ENCODE results near the gene KPNA6.

Gene KPNA6

DNA sequence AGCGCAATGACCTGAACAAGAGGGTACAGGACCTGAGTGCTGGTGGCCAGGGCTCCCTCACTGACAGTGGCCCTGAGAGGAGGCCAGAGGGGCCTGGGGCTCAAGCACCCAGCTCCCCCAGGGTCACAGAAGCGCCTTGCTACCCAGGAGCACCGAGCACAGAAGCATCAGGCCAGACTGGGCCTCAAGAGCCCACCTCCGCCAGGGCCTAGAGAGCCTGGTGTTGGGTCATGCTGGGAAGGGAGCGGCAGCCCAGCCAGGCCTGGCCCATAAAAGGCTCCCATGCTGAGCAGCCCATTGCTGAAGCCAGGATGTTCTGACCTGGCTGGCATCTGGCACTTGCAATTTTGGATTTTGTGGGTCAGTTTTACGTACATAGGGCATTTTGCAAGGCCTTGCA is 87.1 kb downstream of the KPNA6 start:
- no peak for DNase-seq

DNA sequence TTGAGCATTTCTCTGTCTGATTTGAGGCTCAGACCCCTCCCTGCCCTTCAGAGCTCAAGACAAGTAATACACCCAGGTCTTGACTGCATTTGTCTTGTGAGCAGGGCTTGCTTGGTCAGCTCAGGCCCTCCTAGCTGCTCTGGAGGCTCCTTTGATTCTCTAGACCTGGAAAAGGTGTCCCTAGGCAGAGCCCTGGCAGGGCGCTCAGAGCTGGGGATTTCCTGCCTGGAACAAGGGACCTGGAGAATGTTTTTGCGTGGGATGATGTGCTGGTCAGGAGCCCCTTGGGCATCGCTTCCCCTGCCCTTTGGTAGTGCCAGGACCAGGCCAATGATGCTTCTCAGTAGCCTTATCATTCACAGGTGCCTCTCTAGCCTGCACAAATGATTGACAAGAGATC is 87.7 kb downstream of the KPNA6 start:
- DNase-seq: no peak

GRCh38 chr1:32195972-32196823 is 88.3 kb downstream of the KPNA6 start:
- no peak for DNase-seq

- DNase-seq: no peak
Observed at GRCh38 chr1:32197074-32197473, 89.2 kb downstream of the KPNA6 start.

DNA sequence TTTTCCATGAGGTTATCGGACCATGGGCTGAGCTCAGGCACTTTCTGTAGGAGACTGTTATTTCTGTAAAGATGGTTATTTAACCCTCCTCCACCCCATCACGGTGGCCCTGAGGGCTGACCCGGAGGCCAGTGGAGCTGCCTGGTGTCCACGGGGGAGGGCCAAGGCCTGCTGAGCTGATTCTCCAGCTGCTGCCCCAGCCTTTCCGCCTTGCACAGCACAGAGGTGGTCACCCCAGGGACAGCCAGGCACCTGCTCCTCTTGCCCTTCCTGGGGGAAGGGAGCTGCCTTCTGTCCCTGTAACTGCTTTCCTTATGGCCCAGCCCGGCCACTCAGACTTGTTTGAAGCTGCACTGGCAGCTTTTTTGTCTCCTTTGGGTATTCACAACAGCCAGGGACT is 90.0 kb downstream of the KPNA6 start:
- DNase-seq: no peak

DNA sequence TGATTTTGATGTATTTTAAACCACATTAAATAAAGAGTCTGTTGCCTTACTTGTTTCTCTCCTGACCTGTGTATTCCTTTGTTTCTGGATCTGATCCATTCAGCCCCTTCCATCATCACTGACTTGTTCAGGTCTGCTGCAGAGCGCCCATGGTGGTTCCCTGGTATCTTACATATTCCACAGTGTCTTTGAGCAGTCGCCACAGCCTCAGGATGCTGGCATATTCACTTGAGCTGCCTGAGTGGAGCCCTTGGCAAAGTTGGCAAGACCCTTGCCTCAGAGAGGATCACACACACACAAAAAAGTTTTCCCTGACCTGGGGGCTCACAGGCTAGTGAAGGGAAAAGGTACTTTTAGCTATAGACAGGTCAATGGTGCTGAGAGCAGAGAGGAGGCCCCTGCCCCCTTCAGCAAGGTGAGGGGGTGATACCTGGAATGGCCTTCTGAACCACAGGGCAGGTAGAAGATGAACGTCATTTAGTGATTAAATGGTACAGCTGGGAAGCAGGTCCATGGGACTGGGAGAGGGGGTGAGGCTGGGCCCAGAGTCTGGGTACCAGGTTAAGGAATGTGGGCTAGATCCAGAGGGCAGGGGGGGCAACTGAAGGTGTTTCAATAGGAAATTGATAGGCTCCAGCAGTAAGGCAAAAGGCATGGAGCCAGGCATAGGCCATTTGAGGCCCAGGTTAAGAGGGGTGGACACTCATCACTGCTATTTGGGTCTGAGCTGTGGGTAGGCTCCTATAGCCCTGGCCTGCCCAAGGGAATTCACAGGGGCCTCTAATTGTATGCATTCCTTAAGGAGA is 90.6 kb downstream of the KPNA6 start:
- no peak for DNase-seq

DNA sequence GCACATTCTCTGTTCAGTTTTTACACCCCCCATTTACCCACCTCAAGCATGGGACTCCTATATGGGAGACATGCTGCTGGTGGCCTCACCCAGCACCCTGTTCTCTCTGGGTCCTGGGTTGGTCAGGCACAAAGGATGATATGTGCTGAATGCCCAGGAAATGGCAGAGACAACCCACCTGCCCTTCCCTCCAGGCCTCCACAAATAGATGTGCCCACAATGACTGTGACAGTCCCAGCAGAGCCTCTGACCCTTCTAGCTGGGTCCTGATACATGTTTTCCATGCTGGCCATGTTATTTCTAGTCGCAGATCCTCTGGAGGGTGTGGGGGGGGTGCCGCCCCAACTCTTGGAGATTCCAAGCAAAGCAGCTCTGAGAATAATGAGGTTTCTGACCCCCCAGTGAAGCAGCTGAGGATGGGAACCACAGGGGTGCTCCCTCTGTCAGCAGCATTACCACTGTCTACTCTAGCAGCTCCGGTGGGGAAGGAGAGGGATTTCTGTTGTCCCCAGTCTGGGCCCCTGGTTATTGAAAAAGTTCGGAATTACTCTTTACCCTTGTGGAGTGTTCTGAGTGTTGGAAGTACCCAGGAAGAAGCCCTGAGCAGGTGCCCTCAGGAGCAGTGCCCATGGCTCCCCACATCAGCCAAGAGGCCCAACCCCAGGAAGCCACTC is 91.3 kb downstream of the KPNA6 start:
- DNase-seq: no peak

DNA sequence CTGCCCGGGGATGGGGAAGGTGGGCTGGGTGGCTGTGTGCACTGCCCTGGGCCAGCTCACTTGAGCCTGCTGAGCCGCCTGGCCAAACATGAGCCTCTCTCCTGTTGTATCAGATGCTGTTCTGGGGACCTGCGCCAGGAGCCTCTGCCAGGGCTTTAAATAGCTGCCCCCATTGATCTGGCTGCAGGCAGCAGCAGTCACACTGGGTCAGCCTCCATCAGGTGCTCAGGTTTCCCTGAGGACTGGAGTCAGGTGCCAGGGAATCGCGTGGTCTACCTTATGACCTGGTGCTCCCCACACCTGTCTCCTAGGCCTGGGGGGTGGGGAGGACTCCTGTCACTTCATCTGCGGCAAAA is 91.8 kb downstream of the KPNA6 start:
- no peak for DNase-seq

GRCh38 chr1:32200226-32201010 is 92.6 kb downstream of the KPNA6 start, which contains the start of gene CCDC28B:
Gene CCDC28B, plus strand, starts transcription at chr1:32200595. Its CDS starts 1,341 bp downstream, at chr1:32201936.
- DNase-seq: peak; percentile 36 to 39

DNA sequence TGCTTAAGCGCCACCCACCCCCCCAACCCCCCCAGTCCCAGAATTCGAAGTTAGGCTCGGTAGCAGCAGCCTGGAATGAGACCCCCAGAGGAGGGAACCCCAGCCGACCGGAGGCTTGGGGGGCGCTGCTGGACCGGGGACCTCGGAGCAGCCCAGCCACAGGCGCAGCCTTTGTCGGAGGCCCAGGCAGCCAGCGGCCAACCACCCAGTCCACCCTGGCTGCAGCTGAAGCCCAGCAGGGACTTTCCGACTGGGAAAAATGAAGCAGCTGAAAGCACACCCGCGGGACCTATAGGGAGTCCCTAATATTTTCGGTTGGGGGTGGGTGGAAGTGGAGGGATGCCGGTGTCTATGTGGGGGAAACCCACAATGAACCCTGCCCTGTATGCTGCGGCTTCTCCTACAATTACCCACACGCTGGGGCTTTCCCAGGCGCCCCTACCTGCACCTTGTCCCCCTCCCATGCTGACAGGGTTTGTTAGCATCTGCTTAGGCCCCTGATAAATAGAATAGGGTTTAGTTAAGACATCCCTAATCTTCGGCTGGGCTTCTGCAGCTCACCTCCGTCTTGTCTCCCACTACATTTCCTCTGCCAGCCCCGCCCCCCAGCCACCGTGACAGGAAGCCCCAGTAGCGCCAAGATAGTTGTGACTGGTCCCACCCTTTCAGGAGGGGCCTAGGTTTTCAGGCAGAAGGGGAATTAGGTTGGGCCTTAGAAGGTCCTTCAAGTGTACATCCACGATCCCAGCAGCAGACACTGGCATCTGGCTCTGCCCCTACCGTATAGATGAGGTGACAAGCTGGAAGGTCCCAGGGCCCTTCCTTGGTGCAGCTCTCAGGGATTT is 93.4 kb downstream of the KPNA6 start:
- DNase-seq: peak; percentile 59 to 67

GRCh38 chr1:32204943-32205361 is 97.1 kb downstream of the KPNA6 start:
- no peak for DNase-seq

DNA sequence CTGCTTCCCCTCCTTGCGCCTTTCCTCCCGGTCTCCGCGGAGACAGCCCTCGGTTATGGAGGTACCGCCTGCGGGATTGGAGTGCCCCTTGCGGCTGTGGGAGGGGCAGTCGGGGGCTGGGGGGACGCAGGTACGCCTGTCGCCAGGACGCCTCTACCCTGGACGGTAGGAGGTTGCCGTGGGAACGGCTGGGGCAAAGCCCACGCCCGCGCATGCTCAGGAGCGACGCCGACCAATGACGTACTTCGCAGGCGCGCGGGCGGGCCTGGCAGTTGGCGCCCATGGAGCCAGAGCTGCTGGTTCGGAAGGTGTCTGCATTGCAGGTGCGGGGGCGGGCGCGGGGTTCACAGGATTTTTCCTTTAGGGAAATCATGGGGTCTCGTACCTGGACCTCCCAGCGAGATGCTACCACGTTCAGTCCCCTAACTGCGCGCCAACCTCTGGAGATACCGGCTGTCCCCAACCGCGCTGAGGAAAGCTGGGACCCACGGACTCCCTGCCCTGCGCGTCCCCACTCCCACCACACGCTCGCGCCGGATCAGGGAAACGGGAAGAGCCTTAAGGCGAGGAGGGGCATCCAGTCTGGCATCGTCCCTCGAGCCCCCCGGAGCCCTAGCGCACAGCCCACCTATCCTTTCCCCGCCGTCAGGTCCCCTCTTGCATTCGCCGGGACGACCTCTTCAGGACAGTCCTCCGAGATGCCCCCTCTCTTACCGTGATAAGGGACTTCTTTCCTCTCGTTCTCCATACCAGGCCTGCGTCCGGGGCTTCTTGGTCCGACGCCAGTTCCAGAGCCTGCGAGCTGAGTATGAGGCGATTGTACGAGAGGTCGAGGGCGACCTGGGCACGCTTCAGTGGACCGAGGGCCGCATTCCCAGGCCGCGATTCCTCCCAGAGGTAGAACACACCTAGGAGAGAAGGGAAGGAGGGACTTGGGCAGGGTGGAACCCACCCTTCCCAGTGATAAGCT is 97.8 kb downstream of the KPNA6 start, which contains the start of gene IQCC:
Gene IQCC (plus strand): TSS at position 271 of the 970 bp plus-strand sequence. CDS start 11 bp downstream, at position 282.
- DNase-seq: peak; percentile 79 to 83

GRCh38 chr1:32208469-32208868 is 100.6 kb downstream of the KPNA6 start:
- DNase-seq: no peak

- DNase-seq: no peak
Observed at GRCh38 chr1:32208891-32209328, 101.1 kb downstream of the KPNA6 start, which contains the start of gene DCDC2B. Gene DCDC2B, plus strand, starts transcription at chr1:32209089. Its CDS starts 5 bp downstream, at chr1:32209094.

DNA sequence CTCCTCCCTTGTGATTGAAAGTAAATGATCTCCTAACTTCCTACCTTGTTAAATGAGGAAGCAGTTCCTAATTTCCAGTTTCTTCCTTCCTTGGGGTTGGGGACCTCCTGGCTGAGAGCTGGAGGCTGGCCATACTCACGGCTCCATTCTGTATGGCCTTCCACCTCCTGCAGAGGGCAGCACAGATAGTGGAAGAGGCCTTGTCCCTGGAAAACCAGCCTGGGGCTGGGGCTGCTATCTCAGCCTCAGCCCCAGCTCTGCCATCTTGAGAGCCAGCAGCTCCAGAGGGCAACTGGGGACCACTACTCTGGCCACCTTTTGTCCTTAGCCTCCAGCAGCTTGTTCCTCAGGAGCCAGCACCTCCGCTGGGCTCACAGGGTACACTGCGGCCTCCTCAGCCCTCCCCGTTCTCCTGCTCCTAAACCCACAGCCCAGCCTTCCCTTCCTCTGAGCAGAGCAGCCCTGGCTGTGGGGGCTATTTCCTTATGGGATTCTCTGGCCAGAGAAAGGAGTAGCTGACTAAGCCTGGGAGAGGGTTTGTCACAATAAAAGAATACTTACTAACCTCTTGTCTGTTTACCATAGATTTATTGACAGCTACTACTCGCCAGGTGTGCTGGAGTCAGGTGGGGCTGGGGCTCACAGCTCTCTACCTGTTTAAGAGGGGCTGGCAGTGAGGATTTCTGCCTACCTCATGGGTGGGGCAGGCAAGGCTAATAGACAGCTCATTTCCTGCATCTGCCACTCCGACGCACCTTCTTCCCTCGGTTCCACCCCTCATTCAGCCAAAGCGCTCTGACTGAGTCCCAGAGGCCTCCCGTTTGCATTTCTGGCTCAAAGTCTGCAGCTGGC is 108.0 kb downstream of the KPNA6 start:
- peak; percentile 43 to 56 for DNase-seq

GRCh38 chr1:32216566-32216965 is 108.7 kb downstream of the KPNA6 start:
- DNase-seq: no peak

DNA sequence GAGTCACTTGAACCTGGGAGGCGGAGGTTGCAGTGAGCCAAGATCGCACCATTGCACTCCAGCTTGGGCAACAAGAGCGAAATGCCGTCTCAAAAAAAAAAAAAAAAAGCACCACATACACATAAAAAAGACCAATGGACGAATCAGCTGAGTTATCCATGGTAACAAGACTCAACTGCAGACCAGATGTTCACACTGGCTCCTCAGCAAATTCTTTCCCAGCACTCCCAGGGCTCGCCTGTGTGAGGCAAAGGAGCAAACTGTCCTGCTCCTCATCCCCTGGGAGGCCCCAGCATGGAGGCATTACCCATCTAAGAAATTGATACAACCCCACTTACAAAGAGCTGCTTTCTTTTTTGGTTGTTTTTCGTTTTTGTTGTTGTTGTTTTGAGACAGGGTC is 111.2 kb downstream of the KPNA6 start:
- no peak for DNase-seq

DNA sequence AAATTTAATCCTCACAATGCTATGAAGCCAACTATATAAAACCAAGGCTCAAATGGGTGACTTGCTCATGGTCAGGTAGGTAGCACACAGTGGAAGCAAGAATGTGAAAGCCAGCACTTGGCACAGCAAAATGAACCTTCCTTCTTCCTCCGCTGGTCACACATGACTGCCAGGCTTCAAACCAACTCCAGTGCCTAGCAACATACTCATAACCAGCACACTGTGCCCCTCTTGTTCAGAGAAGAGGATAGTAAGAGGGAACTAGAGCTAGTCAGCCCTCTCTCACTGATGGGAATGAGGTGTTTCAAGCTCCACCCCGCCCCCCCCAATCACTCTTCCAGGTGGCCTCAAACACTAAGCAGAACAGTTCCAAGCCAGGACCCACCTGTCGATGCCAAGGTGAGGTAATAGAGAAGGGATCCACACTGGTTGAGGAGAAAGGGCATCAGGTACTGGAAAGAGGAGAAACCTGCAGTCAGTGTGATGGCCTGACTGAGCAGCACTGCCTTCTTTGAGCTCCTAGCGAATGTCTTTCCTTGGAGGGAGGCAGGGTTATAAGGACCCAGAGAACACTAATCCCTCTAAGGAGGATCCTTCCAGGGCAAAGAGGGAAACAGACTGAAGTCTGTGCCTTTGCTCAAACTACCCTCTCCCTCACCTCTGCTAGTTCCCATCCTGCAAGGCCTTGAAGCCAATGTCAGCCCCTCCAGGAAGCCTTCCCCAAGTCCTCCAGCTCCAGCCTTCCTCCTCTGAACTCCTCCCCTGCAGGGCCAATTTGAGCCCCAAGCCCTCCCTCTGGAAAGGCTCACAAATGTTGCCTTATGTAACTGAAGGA is 113.1 kb downstream of the KPNA6 start:
- DNase-seq: no peak
